Smooth muscle cell of the brain vasculature (primary cell): Measurements from ENCODE around the gene CREG2.
"Not testable (repeated sequence)": the region's sequence is repeated elsewhere in the genome, so short reads cannot be mapped to it uniquely, and the experiment has no call there.

ENCODE experiments used
- DNase-seq: peaks from one replicate; pipeline ENCODE4 v3.0.0-alpha.2; 2012; ENCODE audit warnings: low read depth, low spot score

The CREG2 gene

GRCh38 chr2:101348883-101349282 is 38.4 kb downstream of the CREG2 start:
- no peak for DNase-seq

- DNase-seq = no peak
Observed at GRCh38 chr2:101346909-101347308, 40.4 kb downstream of the CREG2 start.

GRCh38 chr2:101344137-101344536 is 43.2 kb downstream of the CREG2 start:
- no peak for DNase-seq

- no peak for DNase-seq
Observed at GRCh38 chr2:101342625-101343008, 44.7 kb downstream of the CREG2 start.

- peak; percentile 41 for DNase-seq
Observed at GRCh38 chr2:101341901-101342624, 45.2 kb downstream of the CREG2 start.

GRCh38 chr2:101341421-101341820 is 45.9 kb downstream of the CREG2 start:
- no peak for DNase-seq

- no peak for DNase-seq
Observed at GRCh38 chr2:101340141-101340551, 47.2 kb downstream of the CREG2 start.

- DNase-seq = no peak
Observed at GRCh38 chr2:101339266-101339880, 47.9 kb downstream of the CREG2 start.

- DNase-seq = no peak
Observed at GRCh38 chr2:101337877-101338276, 49.4 kb downstream of the CREG2 start.

GRCh38 chr2:101332885-101333766 is 54.2 kb downstream of the CREG2 start:
- no peak for DNase-seq

- DNase-seq = no peak
Observed at GRCh38 chr2:101331202-101331601, 56.1 kb downstream of the CREG2 start.

- no peak for DNase-seq
Observed at GRCh38 chr2:101330253-101330933, 56.9 kb downstream of the CREG2 start.

- no peak for DNase-seq
Observed at GRCh38 chr2:101329026-101329425, 58.3 kb downstream of the CREG2 start.

- no peak for DNase-seq
Observed at GRCh38 chr2:101328474-101329007, 58.8 kb downstream of the CREG2 start.

- no peak for DNase-seq
Observed at GRCh38 chr2:101327863-101328394, 59.4 kb downstream of the CREG2 start.

GRCh38 chr2:101325425-101325824 is 61.9 kb downstream of the CREG2 start:
- no peak for DNase-seq

GRCh38 chr2:101316568-101316967 is 70.7 kb downstream of the CREG2 start:
- DNase-seq = not testable (repeated sequence)

GRCh38 chr2:101311696-101312017 is 75.6 kb downstream of the CREG2 start:
- DNase-seq = no peak

- DNase-seq = no peak
Observed at GRCh38 chr2:101310834-101311695, 76.2 kb downstream of the CREG2 start.

- DNase-seq = no peak
Observed at GRCh38 chr2:101310090-101310833, 77.0 kb downstream of the CREG2 start.
